ENCODE measurements around the gene SPEF2.

SPEF2 gene

GRCh38 chr5:35617435-35618303 lies at the start of gene SPEF2:
Gene SPEF2, plus strand, starts transcription at chr5:35617863. Its CDS starts 135 bp downstream, at chr5:35617998.
- no peak for DNase-seq

GRCh38 chr5:35575578-35575977 lies 42.1 kb upstream of the SPEF2 start:
- DNase-seq: no peak

GRCh38 chr5:35587419-35587818 lies 30.2 kb upstream of the SPEF2 start:
- DNase-seq: no peak

- no peak for DNase-seq
Measured at GRCh38 chr5:35593338-35593737, 24.3 kb upstream of the SPEF2 start.

DNA sequence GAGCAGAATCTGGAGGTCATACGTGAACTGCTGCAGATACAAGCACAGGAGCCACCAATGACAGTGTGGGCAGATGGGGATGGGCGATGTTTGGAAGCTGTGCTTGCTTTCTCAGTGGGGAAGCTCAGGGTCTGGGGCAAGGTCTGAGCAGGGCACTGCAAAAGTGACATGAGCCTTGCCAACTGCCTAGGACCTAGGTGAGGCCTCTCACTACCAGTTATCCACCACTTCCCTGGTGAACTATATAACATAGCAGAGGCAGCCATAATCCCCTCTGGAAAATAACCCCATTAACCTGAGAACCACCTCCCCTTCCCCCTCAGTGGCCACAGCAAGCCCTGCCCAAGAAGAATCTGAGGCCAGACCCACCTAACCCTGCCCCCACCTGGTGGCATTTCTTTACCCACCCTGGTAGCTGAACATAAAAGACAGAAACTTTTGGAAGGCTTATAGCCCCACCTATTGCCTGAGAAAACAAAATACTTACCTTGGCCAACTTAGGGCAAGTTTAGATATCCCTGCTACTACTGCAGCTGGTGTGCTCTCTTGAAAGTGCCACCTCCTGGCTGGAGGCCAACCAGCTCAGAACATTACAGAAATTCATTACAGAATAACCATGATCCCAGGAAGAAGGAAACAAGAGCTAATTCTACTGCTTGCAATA lies 18.8 kb upstream of the SPEF2 start:
- DNase-seq: no peak

- DNase-seq: no peak
Measured at GRCh38 chr5:35600591-35600990, 17.1 kb upstream of the SPEF2 start.

GRCh38 chr5:35608881-35609779 lies 8.5 kb upstream of the SPEF2 start:
- no peak for DNase-seq

GRCh38 chr5:35617060-35617434 lies 616 bp upstream of the SPEF2 start:
- DNase-seq: no peak

DNA sequence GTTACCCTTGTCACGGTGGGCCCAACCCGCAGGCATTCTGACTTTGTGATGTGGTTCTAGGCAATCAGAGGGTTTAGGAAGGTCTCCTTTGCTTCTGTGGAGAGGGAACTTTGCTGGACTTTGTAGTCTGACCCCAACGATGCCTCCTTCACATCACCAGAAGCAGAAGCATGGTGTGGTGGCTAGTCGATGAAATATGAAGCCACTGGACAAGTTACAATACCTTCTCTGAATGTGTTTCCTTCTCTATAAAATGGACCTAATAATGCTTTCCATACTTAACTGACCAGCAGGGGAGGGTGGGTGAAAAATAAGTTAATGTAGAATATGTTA lies 607 bp downstream of the SPEF2 start:
- DNase-seq: no peak

DNA sequence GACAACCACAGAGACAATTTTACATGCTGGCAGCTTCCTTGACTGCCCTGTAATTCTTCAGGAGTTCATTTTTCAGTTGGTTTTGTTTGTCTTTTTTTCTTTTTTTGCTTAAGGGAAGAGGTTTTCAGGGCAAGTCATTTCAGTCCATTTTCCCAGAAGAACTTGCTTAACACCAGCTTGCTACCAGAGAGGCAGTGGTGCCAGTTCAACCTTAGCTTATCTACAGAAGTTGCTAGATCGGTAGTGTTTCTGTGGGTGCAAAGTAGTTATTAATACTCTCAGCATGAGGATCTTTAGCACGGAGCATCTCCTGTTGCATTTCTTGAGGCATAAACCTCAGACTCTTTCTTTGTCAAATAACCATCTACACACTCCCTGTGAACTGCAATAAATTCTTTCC lies 1.1 kb downstream of the SPEF2 start:
- DNase-seq: no peak

GRCh38 chr5:35622974-35623373 lies 5.3 kb downstream of the SPEF2 start:
- no peak for DNase-seq

- DNase-seq: no peak
Measured at GRCh38 chr5:35623991-35624390, 6.3 kb downstream of the SPEF2 start.

DNA sequence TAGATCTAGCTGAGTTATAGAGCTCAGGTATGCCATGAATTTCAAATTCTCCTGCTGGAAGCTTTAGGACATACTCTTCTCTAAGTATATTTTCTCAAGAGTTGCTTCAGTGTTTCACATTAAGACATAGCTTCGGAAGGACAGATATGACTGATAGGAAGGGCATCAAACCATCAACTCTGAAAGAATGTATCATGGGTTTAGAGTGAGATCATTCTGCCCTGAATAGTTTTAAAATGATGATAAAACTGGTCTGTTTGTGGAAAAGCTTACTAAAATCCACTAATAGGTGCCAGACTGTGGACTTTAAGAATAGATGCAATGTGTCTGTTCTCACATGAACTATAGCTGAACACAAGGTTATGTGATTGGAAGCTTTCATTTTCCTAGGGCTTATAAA lies 8.4 kb downstream of the SPEF2 start:
- DNase-seq: no peak

- no peak for DNase-seq
Measured at GRCh38 chr5:35626553-35626952, 8.9 kb downstream of the SPEF2 start.

DNA sequence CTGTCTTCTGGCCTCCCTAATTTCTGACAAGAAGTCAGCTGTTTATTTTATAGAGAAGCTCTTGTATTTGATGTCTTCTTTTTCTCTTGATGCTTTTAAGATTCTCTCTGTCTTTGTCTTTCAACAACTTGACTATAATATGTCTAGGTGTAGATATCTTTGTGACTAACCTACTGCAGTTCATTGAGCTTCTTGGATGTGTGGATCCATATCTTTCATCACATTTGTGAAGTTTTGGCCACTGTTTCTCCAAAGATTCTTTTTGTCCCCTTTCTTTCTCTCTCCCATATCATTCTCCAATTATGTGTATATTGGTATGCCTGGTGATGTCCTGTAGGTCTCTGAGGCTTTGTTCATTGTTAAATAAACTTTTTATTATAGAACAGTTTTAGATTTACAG lies 16.7 kb downstream of the SPEF2 start:
- DNase-seq: no peak

- no peak for DNase-seq
Measured at GRCh38 chr5:35640623-35641022, 23.0 kb downstream of the SPEF2 start.

DNA sequence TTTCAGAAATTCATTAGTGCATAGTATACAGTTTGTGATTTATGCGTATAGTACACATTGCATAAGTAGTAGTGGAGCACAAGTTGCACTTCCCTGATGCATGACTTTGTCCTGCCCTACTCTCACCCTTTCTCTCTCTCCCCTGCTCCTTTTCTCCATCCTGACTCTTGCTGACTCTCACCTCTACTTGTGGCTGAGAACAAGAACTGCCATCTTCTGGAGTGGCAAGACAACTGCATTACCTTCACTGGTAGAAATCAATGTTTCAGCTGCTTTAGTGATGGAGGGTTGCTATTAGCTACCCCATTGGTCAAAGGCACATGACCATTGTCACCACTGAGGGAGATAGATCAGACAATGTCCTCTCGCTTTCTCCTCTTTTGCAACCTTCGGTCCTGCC lies 26.9 kb downstream of the SPEF2 start:
- DNase-seq: no peak

- DNase-seq: no peak
Measured at GRCh38 chr5:35647128-35647527, 29.5 kb downstream of the SPEF2 start.

DNA sequence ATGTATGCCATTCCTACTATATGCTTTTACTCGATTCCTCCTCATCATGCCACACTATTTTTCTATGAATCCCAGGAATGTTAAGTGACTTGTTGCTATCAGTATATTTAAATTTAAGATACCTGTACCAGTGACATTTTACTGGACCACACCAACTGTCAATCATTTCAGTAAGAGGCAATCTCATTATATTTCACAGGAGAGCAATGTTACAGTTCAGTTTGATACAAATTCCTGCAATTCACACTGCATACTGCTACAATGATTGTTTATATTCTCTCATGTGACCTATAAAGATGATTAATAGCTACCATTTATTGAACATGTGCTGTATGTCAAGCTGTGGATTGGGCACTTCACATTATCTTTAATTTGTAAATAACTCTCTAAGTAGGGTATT lies 30.0 kb downstream of the SPEF2 start:
- no peak for DNase-seq

DNA sequence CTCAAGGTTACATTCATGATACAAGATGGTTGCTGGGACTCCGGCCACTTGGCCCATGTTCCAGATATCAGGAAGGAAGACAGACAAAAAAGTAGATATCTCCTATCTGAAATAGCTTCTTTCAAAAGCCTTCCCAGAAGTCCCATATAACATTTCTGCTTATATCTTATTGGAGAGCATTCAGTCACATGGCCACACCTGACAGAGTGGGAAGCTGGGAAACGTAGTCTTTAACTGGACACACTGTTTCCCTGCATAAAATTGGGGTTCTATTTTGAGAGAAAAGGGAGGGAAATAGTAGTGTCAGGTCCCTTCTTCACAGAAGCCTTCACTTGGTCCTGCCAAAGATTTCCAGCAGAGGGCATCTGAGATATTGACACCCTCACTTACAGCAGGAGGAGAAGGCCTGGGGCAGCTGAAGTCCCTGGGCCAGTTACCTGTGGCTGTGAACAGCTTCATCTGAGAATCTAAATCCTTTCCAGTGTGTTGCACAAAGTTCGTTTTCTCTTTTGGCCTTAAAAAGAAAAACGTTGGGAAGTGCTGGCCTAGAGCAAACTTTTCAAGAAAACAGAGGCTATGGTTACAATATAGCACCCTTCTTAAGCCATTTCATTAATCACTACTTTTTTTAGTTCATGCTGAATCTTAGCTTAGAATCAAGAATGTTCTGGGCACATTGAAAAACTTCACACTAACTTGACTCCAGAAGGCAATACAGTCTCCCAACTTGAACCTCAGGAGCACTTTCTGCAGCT lies 33.5 kb downstream of the SPEF2 start:
- DNase-seq: no peak

DNA sequence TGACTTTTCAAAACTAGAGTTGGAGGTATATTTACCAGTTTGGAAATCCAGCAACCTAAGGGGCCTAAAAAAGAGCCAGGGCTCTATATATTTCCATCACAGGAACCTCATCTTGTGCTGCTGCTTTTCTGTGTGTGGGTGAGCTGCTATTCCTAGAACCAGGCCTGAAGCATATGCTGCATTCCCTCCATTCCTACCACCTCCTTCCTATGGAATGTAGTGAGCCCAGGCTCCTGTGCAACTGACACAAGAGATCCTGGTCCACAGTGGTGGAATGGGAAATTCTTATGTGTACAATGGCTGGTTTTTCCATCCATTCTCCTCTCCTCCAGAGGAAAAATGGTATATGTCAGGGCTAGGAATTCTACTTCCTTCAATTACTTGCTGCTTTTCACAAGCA lies 39.1 kb downstream of the SPEF2 start:
- DNase-seq: no peak

DNA sequence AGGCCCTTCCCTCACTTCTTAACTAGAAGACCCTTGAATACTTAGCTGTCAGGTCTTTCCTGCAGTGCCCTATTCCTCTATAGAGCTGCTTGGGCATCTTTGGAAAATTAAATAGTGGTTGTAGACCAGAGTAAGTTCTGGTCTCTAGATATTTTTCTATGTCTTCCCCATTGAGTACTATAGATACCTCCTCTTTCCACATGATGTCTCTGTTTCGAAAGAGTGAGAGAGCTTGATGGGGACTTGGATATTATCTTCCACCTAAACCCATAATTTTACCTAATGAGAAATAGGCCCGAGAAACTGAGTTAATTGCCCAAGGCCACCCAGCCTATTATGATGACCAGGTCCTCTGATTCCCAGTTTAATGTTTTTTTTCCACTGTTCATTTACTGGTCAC lies 40.2 kb downstream of the SPEF2 start:
- no peak for DNase-seq

GRCh38 chr5:35659556-35659955 lies 41.9 kb downstream of the SPEF2 start:
- DNase-seq: no peak

Measured in NCI-H2029 treated with DMSO at 0.1 percent for 48 hours (cell line).